ENCODE results near the gene ITGA7. TPM values are rescaled to one million over a fixed set of nuclear protein-coding genes. Genes with fewer than 3 reads are reported as not detected.
A peak's percentile ranks its signal among the peaks of the same experiment; 100 is the strongest.

ITGA7 gene
- total RNA-seq, 1 donor from 2014 or later: 26.5 TPM

DNA sequence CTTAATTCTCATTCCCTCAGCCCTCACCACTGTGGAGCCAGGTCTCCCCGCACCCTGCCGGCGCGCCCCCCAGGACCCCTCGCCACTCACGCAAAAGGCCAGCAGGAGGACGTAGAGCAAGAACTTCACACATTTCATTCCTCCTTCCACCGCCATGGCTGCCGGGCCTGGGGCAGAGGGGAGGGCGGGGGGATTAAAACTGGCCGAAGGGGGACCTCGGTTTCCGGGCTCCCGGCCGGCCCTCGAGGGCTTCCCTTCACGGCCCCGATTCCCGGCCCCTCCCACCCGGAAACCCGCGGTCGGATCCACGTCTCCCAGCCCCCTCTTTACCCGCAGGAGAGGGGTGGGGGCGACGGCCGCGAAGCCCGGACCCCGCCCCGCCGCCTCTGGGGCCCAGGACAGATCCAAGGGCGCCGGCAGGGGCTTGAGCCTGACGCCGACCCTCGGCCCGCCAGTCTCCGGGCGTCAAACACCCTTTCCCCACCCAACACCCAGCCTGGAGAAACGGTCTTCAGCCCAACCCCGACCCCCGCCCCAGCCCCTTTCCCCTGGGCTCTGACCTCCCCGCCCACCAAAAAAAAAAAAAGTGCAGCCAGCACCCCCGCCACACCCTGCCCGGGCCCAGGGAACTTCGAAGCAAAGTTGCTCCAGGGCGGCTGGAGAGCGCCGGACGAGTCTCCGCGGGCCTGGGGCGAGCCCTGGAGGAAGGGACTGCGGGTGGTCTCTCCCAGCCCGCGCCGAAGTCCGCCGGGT is 20.7 kb upstream of the ITGA7 start:
- peaks cover 27% of the 10 kb centered on the region for H3K36me3 ChIP-seq (ENCODE audit: insufficient read depth, low read length)
- Mint-ChIP-seq H3K9me3 (ENCODE audit: unreplicated experiment) (no peaks in the 10 kb centered on the region), H3K36me3 (ENCODE audit: low read depth, unreplicated experiment) (peaks cover 17% of the 10 kb centered on the region), H3K27me3 (ENCODE audit: low read depth, unreplicated experiment) (no peaks in the 10 kb centered on the region), H3K4me3 (ENCODE audit: unreplicated experiment) (peak overlapping the region; percentile 93), H3K4me1 (ENCODE audit: low read depth, unreplicated experiment) (peaks cover 32% of the 10 kb centered on the region), H3K27ac (ENCODE audit: unreplicated experiment) (peak overlapping the region; percentile 96)
- H2AFZ ChIP-seq (ENCODE audit: low read depth, low read length): no peak overlapping the region
- no peak for DNase-seq (ENCODE audit: low read depth)
- TF ChIP-seq, protein P1, sequence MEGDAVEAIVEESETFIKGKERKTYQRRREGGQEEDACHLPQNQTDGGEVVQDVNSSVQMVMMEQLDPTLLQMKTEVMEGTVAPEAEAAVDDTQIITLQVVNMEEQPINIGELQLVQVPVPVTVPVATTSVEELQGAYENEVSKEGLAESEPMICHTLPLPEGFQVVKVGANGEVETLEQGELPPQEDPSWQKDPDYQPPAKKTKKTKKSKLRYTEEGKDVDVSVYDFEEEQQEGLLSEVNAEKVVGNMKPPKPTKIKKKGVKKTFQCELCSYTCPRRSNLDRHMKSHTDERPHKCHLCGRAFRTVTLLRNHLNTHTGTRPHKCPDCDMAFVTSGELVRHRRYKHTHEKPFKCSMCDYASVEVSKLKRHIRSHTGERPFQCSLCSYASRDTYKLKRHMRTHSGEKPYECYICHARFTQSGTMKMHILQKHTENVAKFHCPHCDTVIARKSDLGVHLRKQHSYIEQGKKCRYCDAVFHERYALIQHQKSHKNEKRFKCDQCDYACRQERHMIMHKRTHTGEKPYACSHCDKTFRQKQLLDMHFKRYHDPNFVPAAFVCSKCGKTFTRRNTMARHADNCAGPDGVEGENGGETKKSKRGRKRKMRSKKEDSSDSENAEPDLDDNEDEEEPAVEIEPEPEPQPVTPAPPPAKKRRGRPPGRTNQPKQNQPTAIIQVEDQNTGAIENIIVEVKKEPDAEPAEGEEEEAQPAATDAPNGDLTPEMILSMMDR (IDR thresholded peaks at IDR 0.05; ENCODE audit: insufficient read depth, low read depth, low read length): no peak
- no peak for TF ChIP-seq EZH2 (IDR thresholded peaks at IDR 0.05; ENCODE audit: insufficient read depth, low read length)
- peak overlapping the region; percentile 94 for H3K9ac ChIP-seq (ENCODE audit: low read length)
- no peaks in the 10 kb centered on the region for H3K9me3 ChIP-seq (ENCODE audit: insufficient read depth, low read depth, low read length)
- peak overlapping the region; percentile 98 for H3K4me3 ChIP-seq (ENCODE audit: insufficient read depth, low read depth, low read length)
- no peaks in the 10 kb centered on the region for H3K27me3 ChIP-seq (ENCODE audit: insufficient read depth, low read length)
- H3K4me2 ChIP-seq (ENCODE audit: low read length): peak overlapping the region; percentile 99
- H3K27ac ChIP-seq (ENCODE audit: low read depth, low read length): peak overlapping the region; percentile 99
- H4K20me1 ChIP-seq (ENCODE audit: insufficient read depth, low read length): peaks cover 55% of the 10 kb centered on the region
- peaks cover 61% of the 10 kb centered on the region for H3K79me2 ChIP-seq (ENCODE audit: insufficient read depth, low read length)
- peaks cover 35% of the 10 kb centered on the region for H3K4me1 ChIP-seq (ENCODE audit: insufficient read depth, low read length)
- no peak for FAIRE-seq

DNA sequence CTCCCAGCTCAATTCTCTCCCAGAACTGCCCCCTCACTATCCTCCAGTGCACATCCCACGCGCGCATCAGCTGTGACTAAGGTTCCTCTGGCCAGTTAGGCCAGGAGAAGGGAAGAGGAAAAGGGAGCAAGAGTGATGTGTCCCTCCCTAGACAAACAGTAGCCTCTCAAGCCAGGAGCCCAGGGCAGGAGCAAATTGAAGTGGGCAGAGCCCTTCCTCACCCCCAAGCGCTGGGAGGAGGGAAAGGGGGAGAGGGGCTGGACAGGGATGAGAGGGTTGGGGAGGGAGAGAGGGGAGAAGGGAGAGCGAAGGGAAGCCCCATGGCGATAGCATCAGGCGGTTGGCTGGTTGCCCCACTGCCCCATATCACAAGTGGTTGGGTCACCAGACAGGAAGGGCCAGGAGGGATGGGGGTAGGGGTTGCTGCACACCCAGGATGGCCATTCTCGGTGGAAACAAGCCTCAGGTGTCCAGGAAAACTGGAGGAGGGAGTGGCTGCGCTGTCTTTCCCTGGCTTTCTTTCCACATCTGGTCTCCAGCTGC is 20.0 kb upstream of the ITGA7 start:
- H2AFZ ChIP-seq (ENCODE audit: low read depth, low read length): no peak overlapping the region
- peak overlapping the region; percentile 96 for H3K27ac Mint-ChIP-seq (ENCODE audit: unreplicated experiment)
- peak overlapping the region; percentile 99 for H3K27ac ChIP-seq (ENCODE audit: low read depth, low read length)
- peaks cover 61% of the 10 kb centered on the region for H3K79me2 ChIP-seq (ENCODE audit: insufficient read depth, low read length)
- DNase-seq (ENCODE audit: low read depth) (no peak), FAIRE-seq (no peak)
- peak overlapping the region; percentile 99 for H3K4me2 ChIP-seq (ENCODE audit: low read length)
- TF ChIP-seq EZH2 (IDR thresholded peaks at IDR 0.05; ENCODE audit: insufficient read depth, low read length): no peak
- TF ChIP-seq, protein P1 (IDR thresholded peaks at IDR 0.05; ENCODE audit: insufficient read depth, low read depth, low read length): no peak
- H3K4me3 Mint-ChIP-seq (ENCODE audit: unreplicated experiment): peak overlapping the region; percentile 93
- H3K27me3 ChIP-seq (ENCODE audit: insufficient read depth, low read length): no peaks in the 10 kb centered on the region
- H3K4me1 ChIP-seq (ENCODE audit: insufficient read depth, low read length): peaks cover 35% of the 10 kb centered on the region
- peaks cover 29% of the 10 kb centered on the region for H3K36me3 ChIP-seq (ENCODE audit: insufficient read depth, low read length)
- peak overlapping the region; percentile 94 for H3K9ac ChIP-seq (ENCODE audit: low read length)
- H3K9me3 Mint-ChIP-seq (ENCODE audit: unreplicated experiment): no peaks in the 10 kb centered on the region
- H3K27me3 Mint-ChIP-seq (ENCODE audit: low read depth, unreplicated experiment): no peaks in the 10 kb centered on the region
- H3K4me1 Mint-ChIP-seq (ENCODE audit: low read depth, unreplicated experiment): peaks cover 32% of the 10 kb centered on the region
- H3K4me3 ChIP-seq (ENCODE audit: insufficient read depth, low read depth, low read length): peak overlapping the region; percentile 98
- peaks cover 61% of the 10 kb centered on the region for H4K20me1 ChIP-seq (ENCODE audit: insufficient read depth, low read length)
- no peaks in the 10 kb centered on the region for H3K9me3 ChIP-seq (ENCODE audit: insufficient read depth, low read depth, low read length)
- peaks cover 21% of the 10 kb centered on the region for H3K36me3 Mint-ChIP-seq (ENCODE audit: low read depth, unreplicated experiment)

DNA sequence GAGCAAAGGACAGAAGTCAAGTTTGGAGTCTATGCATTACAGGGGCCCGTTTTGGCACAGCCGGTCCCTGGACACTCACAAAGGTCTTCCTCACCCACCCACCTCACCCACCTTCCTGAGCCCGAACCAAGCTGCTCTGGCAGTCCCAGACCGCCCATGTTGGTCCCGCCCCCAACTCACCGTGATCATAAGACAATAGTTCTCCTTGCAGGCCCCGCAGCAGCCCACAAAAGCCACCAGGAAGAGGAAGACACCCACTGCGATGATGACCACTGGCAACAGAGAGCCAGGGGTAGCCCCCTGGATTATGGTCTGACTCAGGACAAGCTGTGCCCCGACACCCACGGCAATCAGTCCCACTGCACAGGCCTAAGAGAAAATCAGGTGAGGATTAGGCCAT is 19.3 kb upstream of the ITGA7 start:
- TF ChIP-seq EZH2 (IDR thresholded peaks at IDR 0.05; ENCODE audit: insufficient read depth, low read length): no peak
- TF ChIP-seq, protein P1 (IDR thresholded peaks at IDR 0.05; ENCODE audit: insufficient read depth, low read depth, low read length): no peak
- peaks cover 29% of the 10 kb centered on the region for H3K36me3 ChIP-seq (ENCODE audit: insufficient read depth, low read length)
- peaks cover 21% of the 10 kb centered on the region for H3K36me3 Mint-ChIP-seq (ENCODE audit: low read depth, unreplicated experiment)
- H3K4me3 ChIP-seq (ENCODE audit: insufficient read depth, low read depth, low read length): peak overlapping the region; percentile 98
- FAIRE-seq: no peak
- H3K9me3 Mint-ChIP-seq (ENCODE audit: unreplicated experiment): no peaks in the 10 kb centered on the region
- H3K27me3 ChIP-seq (ENCODE audit: insufficient read depth, low read length): no peaks in the 10 kb centered on the region
- no peak overlapping the region for H2AFZ ChIP-seq (ENCODE audit: low read depth, low read length)
- no peaks in the 10 kb centered on the region for H3K9me3 ChIP-seq (ENCODE audit: insufficient read depth, low read depth, low read length)
- peak overlapping the region; percentile 96 for H3K27ac Mint-ChIP-seq (ENCODE audit: unreplicated experiment)
- H3K4me1 Mint-ChIP-seq (ENCODE audit: low read depth, unreplicated experiment): peaks cover 32% of the 10 kb centered on the region
- H3K27ac ChIP-seq (ENCODE audit: low read depth, low read length): peak overlapping the region; percentile 99
- H3K4me3 Mint-ChIP-seq (ENCODE audit: unreplicated experiment): peak overlapping the region; percentile 93
- DNase-seq (ENCODE audit: low read depth): no peak
- peaks cover 57% of the 10 kb centered on the region for H3K79me2 ChIP-seq (ENCODE audit: insufficient read depth, low read length)
- no peaks in the 10 kb centered on the region for H3K27me3 Mint-ChIP-seq (ENCODE audit: low read depth, unreplicated experiment)
- peak overlapping the region; percentile 94 for H3K9ac ChIP-seq (ENCODE audit: low read length)
- peaks cover 36% of the 10 kb centered on the region for H3K4me1 ChIP-seq (ENCODE audit: insufficient read depth, low read length)
- peaks cover 55% of the 10 kb centered on the region for H4K20me1 ChIP-seq (ENCODE audit: insufficient read depth, low read length)
- peak overlapping the region; percentile 99 for H3K4me2 ChIP-seq (ENCODE audit: low read length)

All from astrocyte (in vitro differentiated cells and primary cell).